WTC11 (cell line): ENCODE data around the gene CCNA2. TPM values are rescaled to one million over a fixed set of nuclear protein-coding genes. Genes with fewer than 3 reads are reported as not detected.

Experiments
- ATAC-seq: fragments of 200-7000 bp; cut with Tn5 transposase; 2 replicates; pipeline ENCODE4 v1.10.0; 2021; ENCODE audit warnings: mild to moderate bottlenecking, moderate library complexity
- CTCF ChIA-PET: fragments of 300-600 bp; sonication (Branson Sonifier 250); formaldehyde crosslinking; loops from one replicate; lab custom pipeline; 2021; ENCODE audit warnings: antibody characterized with exemption; lab: Charles Lee
- POLR2A ChIA-PET: fragments of 350-600 bp; sonication (Branson Sonifier 250); formaldehyde crosslinking; loops from one replicate; lab custom pipeline; 2021; ENCODE audit warnings: antibody characterized with exemption; lab: Charles Lee
- DNase-seq: peaks from one replicate; pipeline ENCODE4 v3.0.0; 2021; ENCODE audit warnings: low spot score
- H3K27ac Mint-ChIP-seq: 2 replicates; pipeline ENCODE4 v1.8.0; 2021; ENCODE audit warnings: mixed read lengths
- H3K27me3 Mint-ChIP-seq: 2 replicates; pipeline ENCODE4 v1.8.0; 2021; ENCODE audit warnings: low read depth, mild to moderate bottlenecking, moderate library complexity, mixed read lengths
- H3K36me3 Mint-ChIP-seq: 2 replicates; pipeline ENCODE4 v1.8.0; 2021; ENCODE audit warnings: mixed read lengths
- H3K4me1 Mint-ChIP-seq: 2 replicates; pipeline ENCODE4 v1.8.0; 2022; ENCODE audit warnings: mixed read lengths
- H3K4me3 Mint-ChIP-seq: 2 replicates; pipeline ENCODE4 v1.8.0; 2021; ENCODE audit warnings: mild to moderate bottlenecking, moderate library complexity, mixed read lengths
- H3K9me3 Mint-ChIP-seq: 2 replicates; pipeline ENCODE4 v1.8.0; 2021; ENCODE audit warnings: mixed read lengths
- FOXJ3 ChIP-seq: sonication (generic); formaldehyde crosslinking; IDR thresholded peaks from 2 replicates; pipeline ENCODE4 v1.9.0; 2021; ENCODE audit warnings: missing genetic modification reagents, mild to moderate bottlenecking, borderline replicate concordance
- GABPB1 ChIP-seq: sonication (generic); formaldehyde crosslinking; IDR thresholded peaks from 2 replicates; pipeline ENCODE4 v1.8.1; 2023; ENCODE audit warnings: mild to moderate bottlenecking, missing genetic modification reagents
- GTF2I ChIP-seq: fragments of 250-450 bp; sonication (Bioruptor Pico); conservative IDR thresholded peaks from 2 replicates; pipeline ENCODE4 v1.4.0; 2021; ENCODE audit warnings: mild to moderate bottlenecking
- KAT7 ChIP-seq: sonication (generic); formaldehyde crosslinking; IDR thresholded peaks from 2 replicates; pipeline ENCODE4 v1.8.1; 2023; ENCODE audit warnings: missing genetic modification reagents, mild to moderate bottlenecking, borderline replicate concordance
- MYBL2 ChIP-seq: sonication (generic); formaldehyde crosslinking; IDR thresholded peaks from 2 replicates; pipeline ENCODE4 v1.8.1; 2023; ENCODE audit warnings: mild to moderate bottlenecking, moderate library complexity, missing genetic modification reagents
- NFE2L1 ChIP-seq: sonication (generic); formaldehyde crosslinking; IDR thresholded peaks from 2 replicates; pipeline ENCODE4 v1.8.1; 2023; ENCODE audit warnings: missing genetic modification reagents
- NR2C2 ChIP-seq: sonication (generic); formaldehyde crosslinking; IDR thresholded peaks from 2 replicates; pipeline ENCODE4 v1.8.0; 2022; ENCODE audit warnings: mild to moderate bottlenecking, missing genetic modification reagents
- SP1 ChIP-seq: sonication (generic); formaldehyde crosslinking; conservative IDR thresholded peaks from 2 replicates; pipeline ENCODE4 v1.8.1; 2022; ENCODE audit warnings: missing genetic modification reagents
- TEAD4 ChIP-seq: sonication (generic); formaldehyde crosslinking; IDR thresholded peaks from 2 replicates; pipeline ENCODE4 v1.8.0; 2022; ENCODE audit warnings: mild to moderate bottlenecking, missing genetic modification reagents
- ZNF232 ChIP-seq: sonication (generic); formaldehyde crosslinking; IDR thresholded peaks from 2 replicates; pipeline ENCODE4 v1.8.0; 2022; ENCODE audit warnings: mild to moderate bottlenecking, missing genetic modification reagents
- ZNF263 ChIP-seq: sonication (generic); formaldehyde crosslinking; IDR thresholded peaks from 2 replicates; pipeline ENCODE4 v1.8.1; 2022; ENCODE audit warnings: low read depth, mild to moderate bottlenecking, moderate library complexity, missing genetic modification reagents
- total RNA-seq: library from RNA; stranded (reverse); gene quantifications from 3 replicates; pipeline ENCODE4 v1.2.3, GENCODE V29; 2021
- TF ChIP-seq, protein P1 (sequence below): fragments of 200-600 bp; IDR thresholded peaks from 2 replicates; pipeline ENCODE4 v1.8.0; 2022; ENCODE audit warnings: antibody characterized with exemption
- TF ChIP-seq, protein P2 (sequence below): sonication (generic); formaldehyde crosslinking; IDR thresholded peaks from 2 replicates; pipeline ENCODE4 v1.8.0; 2023; ENCODE audit warnings: missing genetic modification reagents, mild to moderate bottlenecking, borderline replicate concordance
- TF ChIP-seq, protein P3 (sequence below): fragments of 250-450 bp; sonication (Bioruptor Pico); IDR thresholded peaks from 2 replicates; pipeline ENCODE4 v1.9.0; 2021; ENCODE audit warnings: moderate library complexity, mild to moderate bottlenecking, inconsistent platforms, borderline replicate concordance
- TF ChIP-seq, protein P4 (sequence below): fragments of 250-450 bp; sonication (Bioruptor Pico); IDR thresholded peaks from 2 replicates; pipeline ENCODE4 v1.9.0; 2021; ENCODE audit warnings: mild to moderate bottlenecking
- TF ChIP-seq, protein P5 (sequence below): sonication (generic); formaldehyde crosslinking; conservative IDR thresholded peaks from 2 replicates; pipeline ENCODE4 v1.8.1; 2023; ENCODE audit warnings: mild to moderate bottlenecking, low read depth, missing genetic modification reagents, moderate library complexity
- TF ChIP-seq, protein P6 (sequence below): sonication (generic); formaldehyde crosslinking; IDR thresholded peaks from 2 replicates; pipeline ENCODE4 v1.8.0; 2022; ENCODE audit warnings: mild to moderate bottlenecking, missing genetic modification reagents
- TF ChIP-seq, protein P7 (sequence below): sonication (generic); formaldehyde crosslinking; IDR thresholded peaks from 2 replicates; pipeline ENCODE4 v1.8.1; 2022; ENCODE audit warnings: low read depth, missing genetic modification reagents, borderline replicate concordance
- TF ChIP-seq, protein P8 (sequence below): sonication (generic); formaldehyde crosslinking; IDR thresholded peaks from 2 replicates; pipeline ENCODE4 v1.8.1; 2023; ENCODE audit warnings: mild to moderate bottlenecking, missing genetic modification reagents

Gene CCNA2
- total RNA-seq, 1 experiment from 2014 or later = 95.1 TPM

DNA sequence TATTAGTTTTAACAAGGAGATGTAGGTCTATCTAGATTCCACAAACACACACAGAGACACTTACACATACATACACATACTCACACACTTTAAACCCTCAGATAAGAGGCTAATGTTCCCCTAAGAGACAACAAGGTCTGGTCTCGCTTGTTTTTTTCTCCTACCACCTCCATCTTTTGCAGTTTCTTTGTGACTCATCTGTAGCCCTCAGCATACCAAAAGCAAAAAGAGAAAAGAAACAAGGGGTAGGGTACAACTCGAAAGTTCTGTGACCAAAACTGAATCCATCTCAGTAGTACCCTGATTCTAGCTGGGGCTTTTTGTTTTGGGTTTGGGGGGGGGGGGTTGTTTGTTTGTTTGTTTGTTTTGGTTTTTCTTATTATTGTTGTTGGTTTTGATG, 34.8 kb downstream of the CCNA2 start:
- POLR2A ChIA-PET = no interaction called here

More for the DNA sequence above, 34.8 kb downstream of the CCNA2 start:
- Mint-ChIP-seq H3K9me3 (no peaks in the 10 kb centered on the region), H3K4me3 (no peak overlapping the region), H3K27ac (no peak overlapping the region), H3K36me3 (no peaks in the 10 kb centered on the region), H3K27me3 (no peaks in the 10 kb centered on the region; the same call in 1 of the 2 replicates), H3K4me1 (no peaks in the 10 kb centered on the region)
- TF ChIP-seq NR2C2 (CRISPR knock-in tag) (no peak), KAT7 (no peak), FOXJ3 (CRISPR knock-in tag) (no peak), ZNF232 (CRISPR knock-in tag) (no peak), GTF2I (CRISPR knock-in tag) (no peak), TEAD4 (CRISPR knock-in tag) (no peak), SP1 (CRISPR knock-in tag) (no peak), MYBL2 (CRISPR knock-in tag) (no peak), NFE2L1 (CRISPR knock-in tag) (no peak), ZNF263 (CRISPR knock-in tag) (no peak), GABPB1 (CRISPR knock-in tag) (no peak)
- TF ChIP-seq, protein P1, sequence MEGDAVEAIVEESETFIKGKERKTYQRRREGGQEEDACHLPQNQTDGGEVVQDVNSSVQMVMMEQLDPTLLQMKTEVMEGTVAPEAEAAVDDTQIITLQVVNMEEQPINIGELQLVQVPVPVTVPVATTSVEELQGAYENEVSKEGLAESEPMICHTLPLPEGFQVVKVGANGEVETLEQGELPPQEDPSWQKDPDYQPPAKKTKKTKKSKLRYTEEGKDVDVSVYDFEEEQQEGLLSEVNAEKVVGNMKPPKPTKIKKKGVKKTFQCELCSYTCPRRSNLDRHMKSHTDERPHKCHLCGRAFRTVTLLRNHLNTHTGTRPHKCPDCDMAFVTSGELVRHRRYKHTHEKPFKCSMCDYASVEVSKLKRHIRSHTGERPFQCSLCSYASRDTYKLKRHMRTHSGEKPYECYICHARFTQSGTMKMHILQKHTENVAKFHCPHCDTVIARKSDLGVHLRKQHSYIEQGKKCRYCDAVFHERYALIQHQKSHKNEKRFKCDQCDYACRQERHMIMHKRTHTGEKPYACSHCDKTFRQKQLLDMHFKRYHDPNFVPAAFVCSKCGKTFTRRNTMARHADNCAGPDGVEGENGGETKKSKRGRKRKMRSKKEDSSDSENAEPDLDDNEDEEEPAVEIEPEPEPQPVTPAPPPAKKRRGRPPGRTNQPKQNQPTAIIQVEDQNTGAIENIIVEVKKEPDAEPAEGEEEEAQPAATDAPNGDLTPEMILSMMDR = no peak
- TF ChIP-seq, protein P2, sequence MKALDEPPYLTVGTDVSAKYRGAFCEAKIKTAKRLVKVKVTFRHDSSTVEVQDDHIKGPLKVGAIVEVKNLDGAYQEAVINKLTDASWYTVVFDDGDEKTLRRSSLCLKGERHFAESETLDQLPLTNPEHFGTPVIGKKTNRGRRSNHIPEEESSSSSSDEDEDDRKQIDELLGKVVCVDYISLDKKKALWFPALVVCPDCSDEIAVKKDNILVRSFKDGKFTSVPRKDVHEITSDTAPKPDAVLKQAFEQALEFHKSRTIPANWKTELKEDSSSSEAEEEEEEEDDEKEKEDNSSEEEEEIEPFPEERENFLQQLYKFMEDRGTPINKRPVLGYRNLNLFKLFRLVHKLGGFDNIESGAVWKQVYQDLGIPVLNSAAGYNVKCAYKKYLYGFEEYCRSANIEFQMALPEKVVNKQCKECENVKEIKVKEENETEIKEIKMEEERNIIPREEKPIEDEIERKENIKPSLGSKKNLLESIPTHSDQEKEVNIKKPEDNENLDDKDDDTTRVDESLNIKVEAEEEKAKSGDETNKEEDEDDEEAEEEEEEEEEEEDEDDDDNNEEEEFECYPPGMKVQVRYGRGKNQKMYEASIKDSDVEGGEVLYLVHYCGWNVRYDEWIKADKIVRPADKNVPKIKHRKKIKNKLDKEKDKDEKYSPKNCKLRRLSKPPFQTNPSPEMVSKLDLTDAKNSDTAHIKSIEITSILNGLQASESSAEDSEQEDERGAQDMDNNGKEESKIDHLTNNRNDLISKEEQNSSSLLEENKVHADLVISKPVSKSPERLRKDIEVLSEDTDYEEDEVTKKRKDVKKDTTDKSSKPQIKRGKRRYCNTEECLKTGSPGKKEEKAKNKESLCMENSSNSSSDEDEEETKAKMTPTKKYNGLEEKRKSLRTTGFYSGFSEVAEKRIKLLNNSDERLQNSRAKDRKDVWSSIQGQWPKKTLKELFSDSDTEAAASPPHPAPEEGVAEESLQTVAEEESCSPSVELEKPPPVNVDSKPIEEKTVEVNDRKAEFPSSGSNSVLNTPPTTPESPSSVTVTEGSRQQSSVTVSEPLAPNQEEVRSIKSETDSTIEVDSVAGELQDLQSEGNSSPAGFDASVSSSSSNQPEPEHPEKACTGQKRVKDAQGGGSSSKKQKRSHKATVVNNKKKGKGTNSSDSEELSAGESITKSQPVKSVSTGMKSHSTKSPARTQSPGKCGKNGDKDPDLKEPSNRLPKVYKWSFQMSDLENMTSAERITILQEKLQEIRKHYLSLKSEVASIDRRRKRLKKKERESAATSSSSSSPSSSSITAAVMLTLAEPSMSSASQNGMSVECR (CRISPR knock-in tag) = no peak
- TF ChIP-seq, protein P3, sequence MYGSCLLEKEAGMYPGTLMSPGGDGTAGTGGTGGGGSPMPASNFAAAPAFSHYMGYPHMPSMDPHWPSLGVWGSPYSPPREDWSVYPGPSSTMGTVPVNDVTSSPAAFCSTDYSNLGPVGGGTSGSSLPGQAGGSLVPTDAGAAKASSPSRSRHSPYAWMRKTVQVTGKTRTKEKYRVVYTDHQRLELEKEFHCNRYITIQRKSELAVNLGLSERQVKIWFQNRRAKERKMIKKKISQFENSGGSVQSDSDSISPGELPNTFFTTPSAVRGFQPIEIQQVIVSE = no peak
- TF ChIP-seq, protein P4, sequence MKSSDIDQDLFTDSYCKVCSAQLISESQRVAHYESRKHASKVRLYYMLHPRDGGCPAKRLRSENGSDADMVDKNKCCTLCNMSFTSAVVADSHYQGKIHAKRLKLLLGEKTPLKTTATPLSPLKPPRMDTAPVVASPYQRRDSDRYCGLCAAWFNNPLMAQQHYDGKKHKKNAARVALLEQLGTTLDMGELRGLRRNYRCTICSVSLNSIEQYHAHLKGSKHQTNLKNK (CRISPR knock-in tag) = no peak
- TF ChIP-seq, protein P5, sequence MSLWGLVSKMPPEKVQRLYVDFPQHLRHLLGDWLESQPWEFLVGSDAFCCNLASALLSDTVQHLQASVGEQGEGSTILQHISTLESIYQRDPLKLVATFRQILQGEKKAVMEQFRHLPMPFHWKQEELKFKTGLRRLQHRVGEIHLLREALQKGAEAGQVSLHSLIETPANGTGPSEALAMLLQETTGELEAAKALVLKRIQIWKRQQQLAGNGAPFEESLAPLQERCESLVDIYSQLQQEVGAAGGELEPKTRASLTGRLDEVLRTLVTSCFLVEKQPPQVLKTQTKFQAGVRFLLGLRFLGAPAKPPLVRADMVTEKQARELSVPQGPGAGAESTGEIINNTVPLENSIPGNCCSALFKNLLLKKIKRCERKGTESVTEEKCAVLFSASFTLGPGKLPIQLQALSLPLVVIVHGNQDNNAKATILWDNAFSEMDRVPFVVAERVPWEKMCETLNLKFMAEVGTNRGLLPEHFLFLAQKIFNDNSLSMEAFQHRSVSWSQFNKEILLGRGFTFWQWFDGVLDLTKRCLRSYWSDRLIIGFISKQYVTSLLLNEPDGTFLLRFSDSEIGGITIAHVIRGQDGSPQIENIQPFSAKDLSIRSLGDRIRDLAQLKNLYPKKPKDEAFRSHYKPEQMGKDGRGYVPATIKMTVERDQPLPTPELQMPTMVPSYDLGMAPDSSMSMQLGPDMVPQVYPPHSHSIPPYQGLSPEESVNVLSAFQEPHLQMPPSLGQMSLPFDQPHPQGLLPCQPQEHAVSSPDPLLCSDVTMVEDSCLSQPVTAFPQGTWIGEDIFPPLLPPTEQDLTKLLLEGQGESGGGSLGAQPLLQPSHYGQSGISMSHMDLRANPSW (CRISPR knock-in tag) = no peak
- TF ChIP-seq, protein P6, sequence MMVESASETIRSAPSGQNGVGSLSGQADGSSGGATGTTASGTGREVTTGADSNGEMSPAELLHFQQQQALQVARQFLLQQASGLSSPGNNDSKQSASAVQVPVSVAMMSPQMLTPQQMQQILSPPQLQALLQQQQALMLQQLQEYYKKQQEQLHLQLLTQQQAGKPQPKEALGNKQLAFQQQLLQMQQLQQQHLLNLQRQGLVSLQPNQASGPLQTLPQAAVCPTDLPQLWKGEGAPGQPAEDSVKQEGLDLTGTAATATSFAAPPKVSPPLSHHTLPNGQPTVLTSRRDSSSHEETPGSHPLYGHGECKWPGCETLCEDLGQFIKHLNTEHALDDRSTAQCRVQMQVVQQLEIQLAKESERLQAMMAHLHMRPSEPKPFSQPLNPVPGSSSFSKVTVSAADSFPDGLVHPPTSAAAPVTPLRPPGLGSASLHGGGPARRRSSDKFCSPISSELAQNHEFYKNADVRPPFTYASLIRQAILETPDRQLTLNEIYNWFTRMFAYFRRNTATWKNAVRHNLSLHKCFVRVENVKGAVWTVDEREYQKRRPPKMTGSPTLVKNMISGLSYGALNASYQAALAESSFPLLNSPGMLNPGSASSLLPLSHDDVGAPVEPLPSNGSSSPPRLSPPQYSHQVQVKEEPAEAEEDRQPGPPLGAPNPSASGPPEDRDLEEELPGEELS (CRISPR knock-in tag) = no peak
- TF ChIP-seq, protein P7, sequence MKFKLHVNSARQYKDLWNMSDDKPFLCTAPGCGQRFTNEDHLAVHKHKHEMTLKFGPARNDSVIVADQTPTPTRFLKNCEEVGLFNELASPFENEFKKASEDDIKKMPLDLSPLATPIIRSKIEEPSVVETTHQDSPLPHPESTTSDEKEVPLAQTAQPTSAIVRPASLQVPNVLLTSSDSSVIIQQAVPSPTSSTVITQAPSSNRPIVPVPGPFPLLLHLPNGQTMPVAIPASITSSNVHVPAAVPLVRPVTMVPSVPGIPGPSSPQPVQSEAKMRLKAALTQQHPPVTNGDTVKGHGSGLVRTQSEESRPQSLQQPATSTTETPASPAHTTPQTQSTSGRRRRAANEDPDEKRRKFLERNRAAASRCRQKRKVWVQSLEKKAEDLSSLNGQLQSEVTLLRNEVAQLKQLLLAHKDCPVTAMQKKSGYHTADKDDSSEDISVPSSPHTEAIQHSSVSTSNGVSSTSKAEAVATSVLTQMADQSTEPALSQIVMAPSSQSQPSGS (CRISPR knock-in tag) = no peak
- TF ChIP-seq, protein P8, sequence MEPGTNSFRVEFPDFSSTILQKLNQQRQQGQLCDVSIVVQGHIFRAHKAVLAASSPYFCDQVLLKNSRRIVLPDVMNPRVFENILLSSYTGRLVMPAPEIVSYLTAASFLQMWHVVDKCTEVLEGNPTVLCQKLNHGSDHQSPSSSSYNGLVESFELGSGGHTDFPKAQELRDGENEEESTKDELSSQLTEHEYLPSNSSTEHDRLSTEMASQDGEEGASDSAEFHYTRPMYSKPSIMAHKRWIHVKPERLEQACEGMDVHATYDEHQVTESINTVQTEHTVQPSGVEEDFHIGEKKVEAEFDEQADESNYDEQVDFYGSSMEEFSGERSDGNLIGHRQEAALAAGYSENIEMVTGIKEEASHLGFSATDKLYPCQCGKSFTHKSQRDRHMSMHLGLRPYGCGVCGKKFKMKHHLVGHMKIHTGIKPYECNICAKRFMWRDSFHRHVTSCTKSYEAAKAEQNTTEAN (CRISPR knock-in tag) = no peak
- no peak for ATAC-seq
- DNase-seq = no peak
- CTCF ChIA-PET = no interaction called here
